B cell (primary cell): ENCODE data around the gene CMC4. TPM values are rescaled to one million over a fixed set of nuclear protein-coding genes. Genes with fewer than 3 reads are reported as not detected.

ENCODE experiments used
- ATAC-seq: fragments of 200-7000 bp; cut with Tn5 transposase; one replicate; pipeline ENCODE4 v1.10.0; 2021; ENCODE audit warnings: low read depth, mild to moderate bottlenecking, moderate number of reproducible peaks, moderate library complexity
- CTCF ChIA-PET: fragments of 350-600 bp; sonication (Branson Sonifier 250); formaldehyde crosslinking; loops from one replicate; lab custom pipeline; 2021; ENCODE audit warnings: antibody characterized with exemption, inconsistent platforms; lab: Charles Lee
- POLR2A ChIA-PET: fragments of 350-600 bp; sonication (Branson Sonifier 250); formaldehyde crosslinking; loops from one replicate; lab custom pipeline; 2021; ENCODE audit warnings: antibody characterized with exemption; lab: Charles Lee
- DNase-seq: peaks from one replicate; pipeline ENCODE4 v3.0.0; 2013
- H2AFZ ChIP-seq: 2 replicates; pipeline ENCODE4 v1.6.1; 2012; ENCODE audit warnings: mild to moderate bottlenecking, low read depth, low read length; ENCODE audit not compliant: insufficient read depth, poor library complexity, severe bottlenecking
- H3K27ac ChIP-seq, 2 donors: 1 replicate in 1 of 2; 2 replicates in 1 of 2; pipeline ENCODE4 v1.5.1; 2012 to 2013; ENCODE audit warnings: low read length in 2 of 2, mild to moderate bottlenecking in 2 of 2, moderate library complexity in 1 of 2
- H3K27me3 ChIP-seq, 4 experiments: fragments of 200-600 bp in 1 of 4; sonication (generic) in 1 of 4; replicated peaks in 1 of 4; 1 replicate in 2 of 4; 2 replicates in 2 of 4; pipeline versions ENCODE4 v1.6.1 to v1.7.0; 2013 to 2016; ENCODE audit warnings: low read length in 3 of 4, mild to moderate bottlenecking in 2 of 4, mixed read lengths in 1 of 4, moderate library complexity in 1 of 4; ENCODE audit not compliant: insufficient read depth in 4 of 4, control insufficient read depth in 3 of 4; ENCODE audit errors: control extremely low read depth in 1 of 4
- H3K36me3 ChIP-seq, 2 experiments: replicated peaks in 1 of 2; 1 replicate in 1 of 2; 2 replicates in 1 of 2; pipeline versions ENCODE4 v1.6.1 to v1.7.1; 2013; ENCODE audit warnings: low read length in 1 of 2; ENCODE audit not compliant: insufficient read depth in 2 of 2, control insufficient read depth in 1 of 2; ENCODE audit errors: control extremely low read depth in 1 of 2, extremely low read depth in 1 of 2
- H3K4me1 ChIP-seq, 2 donors: fragments of 200-600 bp in 1 of 2; sonication (generic) in 1 of 2; 1 replicate in 1 of 2; 2 replicates in 1 of 2; pipeline versions ENCODE4 v1.5.1 to v1.6.1; 2013 to 2017; ENCODE audit warnings: low read length in 2 of 2; ENCODE audit not compliant: control insufficient read depth in 2 of 2, insufficient read depth in 2 of 2
- H3K4me2 ChIP-seq: replicated peaks from 2 replicates; pipeline ENCODE3; 2012; ENCODE audit warnings: mild to moderate bottlenecking, low read depth, low read length; ENCODE audit not compliant: poor library complexity, severe bottlenecking
- H3K4me3 ChIP-seq, 5 experiments: fragments of 200-600 bp in 1 of 5; sonication (generic) in 1 of 5; 1 replicate in 3 of 5; 2 replicates in 2 of 5; pipeline versions ENCODE4 v1.5.1 to v1.7.0; 2011 to 2016; ENCODE audit warnings: low read length in 4 of 5, mild to moderate bottlenecking in 4 of 5, low read depth in 2 of 5, control low read depth in 1 of 5, moderate library complexity in 1 of 5; ENCODE audit not compliant: insufficient read depth in 1 of 5; ENCODE audit errors: control extremely low read depth in 1 of 5, extremely low read depth in 1 of 5
- H3K79me2 ChIP-seq: fragments of 200-600 bp; sonication (generic); one replicate; pipeline ENCODE4 v1.6.0; 2016; ENCODE audit warnings: low read length; ENCODE audit not compliant: control insufficient read depth, insufficient read depth
- H3K9ac ChIP-seq: fragments of 200-600 bp; sonication (generic); 2 replicates; pipeline ENCODE4 v1.6.1; 2017; ENCODE audit warnings: mild to moderate bottlenecking, low read length, moderate library complexity
- H3K9me3 ChIP-seq, 3 donors: one replicate each; pipeline versions ENCODE4 v1.6.1 to v1.7.1; 2013; ENCODE audit warnings: low read length in 2 of 3; ENCODE audit not compliant: control insufficient read depth in 2 of 3, insufficient read depth in 1 of 3; ENCODE audit errors: control extremely low read depth in 1 of 3
- H4K20me1 ChIP-seq: 2 replicates; pipeline ENCODE4 v1.6.0; 2012; ENCODE audit warnings: mild to moderate bottlenecking, low read length; ENCODE audit not compliant: insufficient read depth, control insufficient read depth, poor library complexity, severe bottlenecking
- H3K27ac Mint-ChIP-seq: one replicate; pipeline ENCODE4 v1.8.0; 2021; ENCODE audit warnings: mixed read lengths
- H3K27me3 Mint-ChIP-seq: one replicate; pipeline ENCODE4 v1.8.0; 2021; ENCODE audit warnings: mixed read lengths
- H3K4me1 Mint-ChIP-seq: one replicate; pipeline ENCODE4 v1.8.0; 2021; ENCODE audit warnings: mixed read lengths
- H3K4me3 Mint-ChIP-seq: one replicate; pipeline ENCODE4 v1.8.0; 2021; ENCODE audit warnings: mixed read lengths
- H3K9me3 Mint-ChIP-seq: one replicate; pipeline ENCODE4 v1.8.0; 2022; ENCODE audit warnings: mixed read lengths; ENCODE audit not compliant: insufficient read depth
- EZH2 ChIP-seq: IDR thresholded peaks from 2 replicates; pipeline ENCODE4 v1.6.1; 2012; ENCODE audit warnings: borderline replicate concordance, low read depth, mild to moderate bottlenecking, moderate library complexity, low read length; ENCODE audit not compliant: insufficient read depth, poor library complexity, severe bottlenecking
- WGBS: methylation state at CpG from one replicate; pipeline ENCODE4 v1.1.5; 2013; ENCODE audit warnings: missing lambda C conversion rate; ENCODE audit not compliant: insufficient coverage; 5-methylcytosine and 5-hydroxymethylcytosine counted together
- intact Hi-C: fragments of 100-400 bp; cut with micrococcal nuclease; formaldehyde crosslinking; loops from one replicate; pipeline ENCODE4 v1.10.0; 2022
- polyA plus RNA-seq: library from polyadenylated mRNA; depleted of rRNA; stranded (reverse); fragments of >200 nt; gene quantifications from 2 replicates; pipeline ENCODE4 v1.2.3, GENCODE V29; 2012
- total RNA-seq, 2 donors: library from RNA; stranded (reverse); fragments of 120-200 nt in 1 of 2; gene quantifications; 1 replicate in 1 of 2; 2 replicates in 1 of 2; pipeline versions ENCODE4 v1.2.3 to v1.2.4, GENCODE V29; 2013 to 2022
- TF ChIP-seq, protein P1 (sequence below): fragments of 200-600 bp; IDR thresholded peaks from one replicate; pipeline ENCODE4 v1.8.0; 2022; ENCODE audit warnings: antibody characterized with exemption, mild to moderate bottlenecking

Gene CMC4
- total and polyA plus RNA-seq, 2 donors (not counting 1 experiment from before 2014, with no cell fraction given) = 6.0 to 10.1 TPM

DNA sequence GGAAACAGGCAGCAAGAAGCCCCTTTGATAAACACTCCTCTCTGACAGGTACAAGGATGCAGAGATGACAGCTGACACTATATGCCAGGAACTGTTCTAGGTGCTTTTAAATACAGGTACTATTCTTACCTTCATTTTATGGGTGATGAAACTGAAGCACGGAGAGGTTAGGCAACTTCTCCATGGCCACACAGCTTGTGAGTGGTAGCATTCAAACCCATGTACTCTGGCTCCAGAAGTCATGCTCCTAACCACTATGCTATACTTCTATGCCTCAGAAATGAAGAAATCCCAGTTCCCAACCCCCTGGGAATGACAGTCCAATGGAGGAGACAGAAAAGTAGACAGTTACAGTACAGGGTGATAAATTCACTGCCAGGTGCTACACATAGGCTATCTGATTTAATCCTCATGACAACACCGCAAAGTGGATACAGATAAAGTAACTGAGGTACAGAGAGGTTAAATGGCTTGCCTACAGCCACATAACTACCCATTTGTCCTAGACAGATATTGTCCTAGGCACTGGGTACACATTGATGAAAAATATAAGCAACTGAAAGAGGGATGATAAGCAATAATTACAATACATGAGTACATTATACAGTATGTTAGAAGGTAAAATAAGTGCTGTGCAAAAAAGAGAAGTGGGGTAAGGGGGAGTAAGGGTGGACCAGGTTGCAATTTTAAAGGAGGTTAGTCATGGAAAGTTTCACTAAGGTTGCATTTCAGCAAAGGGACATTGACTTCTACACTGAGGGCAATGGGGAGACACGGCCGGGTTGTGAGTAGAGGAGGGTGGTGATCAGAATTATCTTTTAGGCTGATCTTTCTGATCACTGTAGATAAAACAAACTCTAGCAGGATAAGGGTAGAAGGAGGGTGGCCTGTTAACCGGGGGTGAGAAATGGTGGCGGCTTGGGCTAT lies 46.8 kb downstream of the CMC4 start:
- Histone ChIP-seq H3K9ac (no peak overlapping the region), H2AFZ (no peak overlapping the region), H3K9me3 (no peaks in the 10 kb centered on the region), H3K79me2 (peaks cover 19% of the 10 kb centered on the region), H3K36me3 (no peaks in the 10 kb centered on the region), H3K4me1 (peaks cover 4 to 8% of the 10 kb centered on the region in 2 donors), H4K20me1 (no peaks in the 10 kb centered on the region), H3K27me3 (no peaks in the 10 kb centered on the region), H3K4me3 (no peak overlapping the region), H3K27ac (no peak overlapping the region), H3K4me2 (no peak overlapping the region)
- WGBS = no CpG with 5 or more reads among the region's 6 CpGs
- TF ChIP-seq, protein P1, sequence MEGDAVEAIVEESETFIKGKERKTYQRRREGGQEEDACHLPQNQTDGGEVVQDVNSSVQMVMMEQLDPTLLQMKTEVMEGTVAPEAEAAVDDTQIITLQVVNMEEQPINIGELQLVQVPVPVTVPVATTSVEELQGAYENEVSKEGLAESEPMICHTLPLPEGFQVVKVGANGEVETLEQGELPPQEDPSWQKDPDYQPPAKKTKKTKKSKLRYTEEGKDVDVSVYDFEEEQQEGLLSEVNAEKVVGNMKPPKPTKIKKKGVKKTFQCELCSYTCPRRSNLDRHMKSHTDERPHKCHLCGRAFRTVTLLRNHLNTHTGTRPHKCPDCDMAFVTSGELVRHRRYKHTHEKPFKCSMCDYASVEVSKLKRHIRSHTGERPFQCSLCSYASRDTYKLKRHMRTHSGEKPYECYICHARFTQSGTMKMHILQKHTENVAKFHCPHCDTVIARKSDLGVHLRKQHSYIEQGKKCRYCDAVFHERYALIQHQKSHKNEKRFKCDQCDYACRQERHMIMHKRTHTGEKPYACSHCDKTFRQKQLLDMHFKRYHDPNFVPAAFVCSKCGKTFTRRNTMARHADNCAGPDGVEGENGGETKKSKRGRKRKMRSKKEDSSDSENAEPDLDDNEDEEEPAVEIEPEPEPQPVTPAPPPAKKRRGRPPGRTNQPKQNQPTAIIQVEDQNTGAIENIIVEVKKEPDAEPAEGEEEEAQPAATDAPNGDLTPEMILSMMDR = no peak
- no peak for TF ChIP-seq EZH2
- POLR2A ChIA-PET = no interaction called here
- Mint-ChIP-seq H3K27ac (peak overlapping the region; percentile 60), H3K4me3 (no peak overlapping the region), H3K9me3 (no peaks in the 10 kb centered on the region), H3K27me3 (no peaks in the 10 kb centered on the region), H3K4me1 (peaks cover 17% of the 10 kb centered on the region)
- CTCF ChIA-PET = interaction anchor here (1.6 kb wide), 1 partner anchor 34 kb away, joined by 3 read pairs; no protein-coding TSS in a partner anchor
- DNase-seq (no peak), ATAC-seq (no peak)
- intact Hi-C loops = loop anchor here (10.0 kb wide), 1 partner anchor 219 kb away; the partner anchor contains the start of gene MPP1

DNA sequence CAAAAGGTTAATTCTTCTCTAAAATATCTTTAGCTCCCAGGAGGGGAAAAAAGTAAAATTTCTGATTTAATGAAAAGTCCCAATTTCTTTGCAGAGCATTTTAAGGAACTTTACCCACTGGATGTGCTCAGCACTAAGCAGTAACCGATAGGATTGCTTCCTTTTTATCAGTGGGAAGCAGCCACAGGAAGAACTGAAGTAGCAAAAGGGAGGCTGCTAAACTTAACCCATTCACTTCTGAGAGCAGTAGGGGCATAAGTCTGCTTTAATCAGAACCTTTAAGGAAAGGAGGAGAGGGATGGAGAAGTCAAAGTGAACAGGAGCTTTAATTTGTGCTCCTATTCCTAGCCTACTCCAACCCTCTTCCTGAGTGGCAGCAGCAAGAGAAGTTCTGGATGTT lies 48.4 kb downstream of the CMC4 start, which contains the start of gene F8:
F8 (minus strand) TSS at position 139 of the 400 bp plus-strand sequence. CDS start 171 bp downstream, outside the sequence.
- Mint-ChIP-seq H3K4me3 (no peak within 1 kb of the TSS), H3K27me3 (no peaks in the 10 kb centered on the region), H3K9me3 (no peaks in the 10 kb centered on the region), H3K4me1 (peaks cover 3% of the 10 kb centered on the region), H3K27ac (no peak within 1 kb of the TSS)
- WGBS = no CpG with 5 or more reads among the region's 1 CpG
- Histone ChIP-seq H3K27me3 (no peaks in the 10 kb centered on the region), H3K9me3 (no peaks in the 10 kb centered on the region), H3K4me3 (no peak within 1 kb of the TSS), H3K4me1 (peaks cover 0 to under 1% of the 10 kb centered on the region in 2 donors), H3K36me3 (no peaks in the 10 kb centered on the region), H3K79me2 (peaks cover 5% of the 10 kb centered on the region), H2AFZ (no peak within 1 kb of the TSS), H3K9ac (no peak within 1 kb of the TSS), H3K27ac (no peak within 1 kb of the TSS), H3K4me2 (no peak within 1 kb of the TSS), H4K20me1 (no peaks in the 10 kb centered on the region)
- ChIA-PET CTCF (interaction anchor here (1.6 kb wide), 1 partner anchor 35 kb away, joined by 3 read pairs; no protein-coding TSS in a partner anchor), POLR2A (no interaction called here)
- intact Hi-C loops = loop anchor here (10.0 kb wide), 1 partner anchor 218 kb away; the partner anchor contains the start of gene MPP1
- DNase-seq (no peak), ATAC-seq (no peak)
- TF ChIP-seq, protein P1 = no peak
- no peak for TF ChIP-seq EZH2
